ENCODE measurements around the gene COASY. TPM values are rescaled to one million over a fixed set of nuclear protein-coding genes. Genes with fewer than 3 reads are reported as not detected.
"Not testable (repeated sequence)": the region's sequence is repeated elsewhere in the genome, so short reads cannot be mapped to it uniquely, and the experiment has no call there.

COASY gene
- total RNA-seq, 4 donors from 2014 or later = 16.8 to 25.8 (median 19.9) TPM

- Histone ChIP-seq H3K27me3 (no peaks in the 10 kb centered on the region), H3K4me1 (peaks cover 6 to 59% (median 16%) of the 10 kb centered on the region in 3 donors), H3K4me3 (peak overlapping the region; percentile 50 to 79), H3K9me3 (no peaks in the 10 kb centered on the region), H3K27ac (peak overlapping the region; percentile 58 to 95 (median 94)), H3K36me3 (peaks cover 0 to 23% of the 10 kb centered on the region in 2 donors)
- peak; percentile 66 for ATAC-seq
- TF ChIP-seq POLR2AphosphoS5 (IDR thresholded peaks at IDR 0.05) = no peak
- no peak for TF ChIP-seq POLR2A (IDR thresholded peaks at IDR 0.05)
- no peak for TF ChIP-seq CTCF (IDR thresholded peaks at IDR 0.05)
- no peak for TF ChIP-seq EP300 (IDR thresholded peaks at IDR 0.05)
- 0 to 1% methylated on average over 11 to 24 of the region's 30 CpGs for WGBS, 2 donors (ENCODE audit: low coverage in 1 of 2)
Measured at GRCh38 chr17:42608305-42609181, 46.6 kb downstream of the COASY start.

GRCh38 chr17:42609182-42609813 lies 47.4 kb downstream of the COASY start, which contains the start of the genes RETREG3 and TUBG1:
Gene RETREG3, minus strand, starts transcription at chr17:42609374. Its CDS starts 50 bp downstream, at chr17:42609324.
Gene TUBG1, plus strand, starts transcription at chr17:42609683. Its CDS starts 55 bp downstream, at chr17:42609738.
- WGBS, 2 donors (ENCODE audit: low coverage in 1 of 2) = 0 to 1% methylated on average over 8 to 32 of the region's 66 CpGs
- H3K4me1 ChIP-seq = peaks cover 6 to 53% (median 16%) of the 10 kb centered on the region in 3 donors
- H3K9me3 ChIP-seq = no peaks in the 10 kb centered on the region
- ATAC-seq = peak; percentile 95
- H3K27me3 ChIP-seq = no peaks in the 10 kb centered on the region
- H3K27ac ChIP-seq = peak within 1 kb of the TSS; percentile 58 to 95 (median 94)
- TF ChIP-seq EP300 (IDR thresholded peaks at IDR 0.05) (no peak), POLR2A (IDR thresholded peaks at IDR 0.05) (peak; percentile 78 to 80), CTCF (IDR thresholded peaks at IDR 0.05) (peak in 3 of 4 experiments; percentile 52 to 59 (median 57)), POLR2AphosphoS5 (IDR thresholded peaks at IDR 0.05) (peak; percentile 87)
- peak within 1 kb of the TSS; percentile 50 to 79 for H3K4me3 ChIP-seq
- peaks cover 0 to 30% of the 10 kb centered on the region in 2 donors for H3K36me3 ChIP-seq

- peaks cover 6 to 45% (median 16%) of the 10 kb centered on the region in 3 donors for H3K4me1 ChIP-seq
- not testable (repeated sequence) for H3K27me3 ChIP-seq, H3K9me3 ChIP-seq
- peak; percentile 50 for ATAC-seq
- 21 to 53% methylated on average over 5 to 7 of the region's 42 CpGs for WGBS, 2 donors (ENCODE audit: low coverage in 1 of 2)
- H3K4me3 ChIP-seq = peak overlapping the region; percentile 38 to 79
- peak overlapping the region; percentile 54 to 95 (median 94) for H3K27ac ChIP-seq
- H3K36me3 ChIP-seq = peaks cover 0 to 39% of the 10 kb centered on the region in 2 donors
Measured at GRCh38 chr17:42609814-42610801, 48.2 kb downstream of the COASY start.

GRCh38 chr17:42612013-42612412 lies 50.1 kb downstream of the COASY start:
- 85 to 86% methylated on average over 2 to 4 of the region's 4 CpGs for WGBS, 2 donors (ENCODE audit: low coverage in 1 of 2)
- no peaks in the 10 kb centered on the region for H3K27me3 ChIP-seq
- H3K9me3 ChIP-seq = no peaks in the 10 kb centered on the region
- H3K4me3 ChIP-seq = no peak overlapping the region
- peaks cover 0 to 51% of the 10 kb centered on the region in 2 donors for H3K36me3 ChIP-seq
- ATAC-seq = no peak
- peaks cover 2 to 26% (median 6%) of the 10 kb centered on the region in 3 donors for H3K4me1 ChIP-seq
- TF ChIP-seq EP300 (IDR thresholded peaks at IDR 0.05) (no peak), CTCF (IDR thresholded peaks at IDR 0.05) (no peak), POLR2AphosphoS5 (IDR thresholded peaks at IDR 0.05) (no peak), POLR2A (IDR thresholded peaks at IDR 0.05) (no peak)
- no peak overlapping the region for H3K27ac ChIP-seq
